Upper lobe of left lung (tissue), 4 donors: Measurements from ENCODE around the gene EEF2K.

Experiments used
- CTCF ChIP-seq, 6 experiments: fragments of 450-650 bp in 4 of 6; fragments of 200-600 bp in 2 of 6; sonication (generic) in 2 of 6; IDR thresholded peaks; one replicate each; pipeline ENCODE4 v1.5.1; 2016 to 2019; ENCODE audit warnings: antibody characterized with exemption in 6 of 6
- POLR2AphosphoS5 ChIP-seq, 2 donors: sonication (generic); formaldehyde crosslinking; IDR thresholded peaks; one replicate each; pipeline ENCODE4 v1.5.1; 2017; ENCODE audit warnings: antibody characterized with exemption in 2 of 2

- no peak for TF ChIP-seq CTCF (IDR thresholded peaks at IDR 0.05)
- TF ChIP-seq POLR2AphosphoS5 (IDR thresholded peaks at IDR 0.05) = no peak
Measured at GRCh38 chr16:22189473-22190080, 16.5 kb upstream of the EEF2K start.
